Effector memory CD4-positive, alpha-beta T cell (primary cell): Measurements from ENCODE around the gene OSBPL3.
"Not testable (repeated sequence)": the region's sequence is repeated elsewhere in the genome, so short reads cannot be mapped to it uniquely, and the experiment has no call there.

ENCODE experiments used
- DNase-seq, 3 donors: peaks; one replicate each; pipeline ENCODE4 v3.0.0-alpha.2; 2020
- H3K27ac ChIP-seq: 2 replicates; pipeline ENCODE4 v1.7.0; 2013; ENCODE audit warnings: mild to moderate bottlenecking, low read length, moderate library complexity; ENCODE audit not compliant: insufficient read depth, poor library complexity, severe bottlenecking
- H3K27me3 ChIP-seq: replicated peaks from 2 replicates; pipeline ENCODE4 v1.7.0; 2013; ENCODE audit warnings: mild to moderate bottlenecking, low read length; ENCODE audit not compliant: insufficient read depth, control insufficient read depth, poor library complexity, severe bottlenecking
- H3K36me3 ChIP-seq: 2 replicates; pipeline ENCODE4 v1.7.0; 2013; ENCODE audit warnings: mild to moderate bottlenecking, low read length, moderate library complexity; ENCODE audit not compliant: control insufficient read depth, insufficient read depth
- H3K4me1 ChIP-seq: 2 replicates; pipeline ENCODE4 v1.7.0; 2013; ENCODE audit warnings: low read length, mild to moderate bottlenecking; ENCODE audit not compliant: control insufficient read depth, insufficient read depth, poor library complexity, severe bottlenecking
- H3K4me3 ChIP-seq: 2 replicates; pipeline ENCODE4 v1.7.0; 2013; ENCODE audit warnings: low read length, low read depth, mild to moderate bottlenecking; ENCODE audit not compliant: insufficient read depth, poor library complexity, severe bottlenecking
- H3K9me3 ChIP-seq: 2 replicates; pipeline ENCODE4 v1.7.0; 2013; ENCODE audit warnings: mild to moderate bottlenecking, low read length, moderate library complexity; ENCODE audit not compliant: control insufficient read depth
- total RNA-seq, 3 donors: gene quantifications; one replicate each; lab custom pipeline; 2026; lab: John Stamatoyannopoulos, UW

OSBPL3 gene
- total RNA-seq, result 93.0 to 117 (median 96.0) reads per million in 3 donors

- H3K36me3 ChIP-seq, result no peaks in the 10 kb centered on the region
- H3K4me3 ChIP-seq, result peak within 1 kb of the TSS; percentile 86
- no peaks in the 10 kb centered on the region for H3K9me3 ChIP-seq
- DNase-seq, result peak; percentile 93 to 97 (median 95)
- peak within 1 kb of the TSS; percentile 73 for H3K27ac ChIP-seq
- peaks cover 40% of the 10 kb centered on the region for H3K4me1 ChIP-seq
- no peaks in the 10 kb centered on the region for H3K27me3 ChIP-seq
Measured at GRCh38 chr7:24979863-24980533, at the start of gene OSBPL3. Gene OSBPL3 (minus strand): TSS chr7:24980178. CDS start chr7:24892472, 87,706 bp downstream.

GRCh38 chr7:25029075-25029474 is 49.1 kb upstream of the OSBPL3 start:
- Histone ChIP-seq H3K27me3 (no peaks in the 10 kb centered on the region), H3K9me3 (no peaks in the 10 kb centered on the region), H3K36me3 (no peaks in the 10 kb centered on the region), H3K4me3 (no peak overlapping the region), H3K4me1 (peaks cover 24% of the 10 kb centered on the region), H3K27ac (peak overlapping the region; percentile 43)
- peak in 1 of 3 donors; percentile 0 for DNase-seq

GRCh38 chr7:25028370-25029021 is 48.5 kb upstream of the OSBPL3 start:
- peaks cover 24% of the 10 kb centered on the region for H3K4me1 ChIP-seq
- H3K4me3 ChIP-seq, result no peak overlapping the region
- no peaks in the 10 kb centered on the region for H3K27me3 ChIP-seq
- H3K36me3 ChIP-seq, result no peaks in the 10 kb centered on the region
- peak overlapping the region; percentile 43 for H3K27ac ChIP-seq
- DNase-seq, result peak in 2 of 3 donors; percentile 0 to 12
- H3K9me3 ChIP-seq, result no peaks in the 10 kb centered on the region

- H3K4me3 ChIP-seq, result no peak overlapping the region
- H3K9me3 ChIP-seq, result no peaks in the 10 kb centered on the region
- no peak overlapping the region for H3K27ac ChIP-seq
- no peak for DNase-seq
- H3K36me3 ChIP-seq, result no peaks in the 10 kb centered on the region
- no peaks in the 10 kb centered on the region for H3K27me3 ChIP-seq
- peaks cover 24% of the 10 kb centered on the region for H3K4me1 ChIP-seq
Measured at GRCh38 chr7:25026156-25026555, 46.2 kb upstream of the OSBPL3 start.

GRCh38 chr7:25025218-25025671 is 45.3 kb upstream of the OSBPL3 start:
- no peak overlapping the region for H3K27ac ChIP-seq
- DNase-seq, result no peak
- no peaks in the 10 kb centered on the region for H3K36me3 ChIP-seq
- H3K27me3 ChIP-seq, result no peaks in the 10 kb centered on the region
- H3K9me3 ChIP-seq, result no peaks in the 10 kb centered on the region
- H3K4me3 ChIP-seq, result no peak overlapping the region
- H3K4me1 ChIP-seq, result peaks cover 24% of the 10 kb centered on the region

GRCh38 chr7:25024066-25024465 is 44.1 kb upstream of the OSBPL3 start:
- no peak for DNase-seq
- no peak overlapping the region for H3K4me3 ChIP-seq
- no peaks in the 10 kb centered on the region for H3K9me3 ChIP-seq
- no peaks in the 10 kb centered on the region for H3K36me3 ChIP-seq
- no peaks in the 10 kb centered on the region for H3K27me3 ChIP-seq
- no peak overlapping the region for H3K27ac ChIP-seq
- peaks cover 19% of the 10 kb centered on the region for H3K4me1 ChIP-seq

GRCh38 chr7:25017671-25018070 is 37.7 kb upstream of the OSBPL3 start:
- not testable (repeated sequence) for H3K27me3 ChIP-seq, H3K4me1 ChIP-seq, H3K9me3 ChIP-seq, DNase-seq, H3K4me3 ChIP-seq, H3K27ac ChIP-seq, H3K36me3 ChIP-seq

- Histone ChIP-seq H3K27ac (no peak overlapping the region), H3K9me3 (no peaks in the 10 kb centered on the region), H3K4me3 (no peak overlapping the region), H3K27me3 (no peaks in the 10 kb centered on the region), H3K36me3 (no peaks in the 10 kb centered on the region), H3K4me1 (no peaks in the 10 kb centered on the region)
- no peak for DNase-seq
Measured at GRCh38 chr7:25014756-25015155, 34.8 kb upstream of the OSBPL3 start.

- not testable (repeated sequence) for DNase-seq, H3K36me3 ChIP-seq, H3K9me3 ChIP-seq, H3K4me1 ChIP-seq, H3K27me3 ChIP-seq, H3K27ac ChIP-seq, H3K4me3 ChIP-seq
Measured at GRCh38 chr7:25012710-25013109, 32.7 kb upstream of the OSBPL3 start.

- no peaks in the 10 kb centered on the region for H3K4me1 ChIP-seq
- H3K36me3 ChIP-seq, result no peaks in the 10 kb centered on the region
- no peak for DNase-seq
- no peak overlapping the region for H3K27ac ChIP-seq
- no peaks in the 10 kb centered on the region for H3K27me3 ChIP-seq
- no peak overlapping the region for H3K4me3 ChIP-seq
- H3K9me3 ChIP-seq, result no peaks in the 10 kb centered on the region
Measured at GRCh38 chr7:25012254-25012653, 32.3 kb upstream of the OSBPL3 start.
